ENCODE results near the gene SH3BP5L. TPM values are rescaled to one million over a fixed set of nuclear protein-coding genes. Genes with fewer than 3 reads are reported as not detected.
"Not testable (repeated sequence)": the region's sequence is repeated elsewhere in the genome, so short reads cannot be mapped to it uniquely, and the experiment has no call there.

SH3BP5L gene
- total RNA-seq, 1 donor from 2014 or later = 29.3 TPM

GRCh38 chr1:248812736-248813425 lies 12.8 kb downstream of the SH3BP5L start:
- no peak for DNase-seq (ENCODE audit: extremely low read depth, low read depth, low spot score)

GRCh38 chr1:248811514-248812490 lies 13.9 kb downstream of the SH3BP5L start:
- no peak for DNase-seq (ENCODE audit: extremely low read depth, low read depth, low spot score)

- DNase-seq (ENCODE audit: extremely low read depth, low read depth, low spot score) = no peak
Measured at GRCh38 chr1:248810727-248811513, 14.8 kb downstream of the SH3BP5L start.

DNA sequence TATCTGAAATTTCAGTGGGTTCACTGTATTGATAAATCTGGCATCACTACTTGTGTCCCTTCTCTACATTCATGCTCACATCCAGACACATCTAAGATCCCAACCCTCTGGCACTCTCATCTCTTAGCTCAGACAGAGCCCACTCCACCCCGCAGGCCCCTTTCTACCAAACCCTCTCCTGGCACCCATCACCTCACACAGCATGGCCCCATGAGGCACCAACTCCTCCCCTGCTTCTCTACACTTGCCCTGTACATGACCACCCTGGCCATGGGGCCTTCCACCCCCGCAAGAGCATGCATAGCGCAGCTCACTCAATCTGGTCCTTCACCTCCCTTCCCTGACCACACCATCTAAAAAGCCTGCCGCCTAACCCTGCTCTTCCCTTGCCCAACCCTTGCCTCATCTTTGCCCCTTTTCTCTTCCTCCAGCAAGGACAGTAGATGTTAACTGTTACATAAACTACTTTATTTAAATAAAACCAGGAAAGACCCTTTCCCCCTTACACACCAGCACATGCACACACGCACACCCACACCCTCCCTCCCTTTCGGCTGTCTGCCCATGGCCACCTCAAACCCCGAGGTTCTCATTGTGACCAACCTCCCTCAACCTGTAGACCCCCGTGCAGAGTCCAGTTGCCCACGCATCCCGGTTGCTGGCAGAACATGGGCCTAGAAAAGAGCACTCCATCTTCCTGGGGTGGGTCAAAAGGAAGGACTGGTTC lies 15.6 kb downstream of the SH3BP5L start:
- no peak for DNase-seq (ENCODE audit: extremely low read depth, low read depth, low spot score)

DNA sequence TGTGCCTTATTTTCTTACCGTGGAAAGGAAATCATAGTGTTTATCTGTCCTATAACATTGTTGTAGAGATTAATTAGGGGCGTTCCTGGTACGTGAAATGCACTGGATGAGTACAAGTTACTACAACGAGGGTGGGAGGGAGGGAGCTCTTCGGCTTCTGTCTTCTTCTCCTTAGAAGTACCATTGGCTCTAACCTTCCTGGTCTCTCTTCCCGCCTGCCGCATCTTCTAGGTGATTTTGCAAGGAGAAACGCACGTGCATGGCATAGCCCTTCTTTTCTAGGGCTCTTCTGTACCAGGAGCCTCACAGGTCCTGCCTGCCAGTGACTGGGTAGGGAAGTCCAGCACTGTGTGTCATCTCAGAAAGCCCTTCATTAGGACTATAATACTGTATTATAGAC lies 16.8 kb downstream of the SH3BP5L start:
- DNase-seq (ENCODE audit: extremely low read depth, low read depth, low spot score) = no peak

GRCh38 chr1:248807067-248807737 lies 18.5 kb downstream of the SH3BP5L start:
- no peak for DNase-seq (ENCODE audit: extremely low read depth, low read depth, low spot score)

DNA sequence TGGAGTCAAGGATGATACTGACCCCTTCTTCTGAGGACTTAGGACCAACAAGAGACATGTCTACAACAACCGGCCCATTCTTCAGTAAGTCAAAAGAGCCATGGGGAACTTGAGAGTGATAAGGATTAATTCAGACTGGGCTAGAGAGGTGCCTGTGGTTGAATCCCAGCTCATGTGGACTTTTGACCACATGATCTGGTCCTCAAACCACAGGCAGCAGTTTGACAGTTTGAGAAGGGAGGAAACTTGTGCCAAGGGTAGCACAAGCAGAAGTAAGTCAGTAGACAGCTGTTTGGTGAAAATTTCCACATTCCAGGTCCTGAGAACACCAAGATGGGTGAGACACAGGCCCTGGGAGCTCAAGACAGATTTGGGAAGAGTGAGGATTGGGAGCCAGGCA lies 19.8 kb downstream of the SH3BP5L start:
- DNase-seq (ENCODE audit: extremely low read depth, low read depth, low spot score) = no peak

DNA sequence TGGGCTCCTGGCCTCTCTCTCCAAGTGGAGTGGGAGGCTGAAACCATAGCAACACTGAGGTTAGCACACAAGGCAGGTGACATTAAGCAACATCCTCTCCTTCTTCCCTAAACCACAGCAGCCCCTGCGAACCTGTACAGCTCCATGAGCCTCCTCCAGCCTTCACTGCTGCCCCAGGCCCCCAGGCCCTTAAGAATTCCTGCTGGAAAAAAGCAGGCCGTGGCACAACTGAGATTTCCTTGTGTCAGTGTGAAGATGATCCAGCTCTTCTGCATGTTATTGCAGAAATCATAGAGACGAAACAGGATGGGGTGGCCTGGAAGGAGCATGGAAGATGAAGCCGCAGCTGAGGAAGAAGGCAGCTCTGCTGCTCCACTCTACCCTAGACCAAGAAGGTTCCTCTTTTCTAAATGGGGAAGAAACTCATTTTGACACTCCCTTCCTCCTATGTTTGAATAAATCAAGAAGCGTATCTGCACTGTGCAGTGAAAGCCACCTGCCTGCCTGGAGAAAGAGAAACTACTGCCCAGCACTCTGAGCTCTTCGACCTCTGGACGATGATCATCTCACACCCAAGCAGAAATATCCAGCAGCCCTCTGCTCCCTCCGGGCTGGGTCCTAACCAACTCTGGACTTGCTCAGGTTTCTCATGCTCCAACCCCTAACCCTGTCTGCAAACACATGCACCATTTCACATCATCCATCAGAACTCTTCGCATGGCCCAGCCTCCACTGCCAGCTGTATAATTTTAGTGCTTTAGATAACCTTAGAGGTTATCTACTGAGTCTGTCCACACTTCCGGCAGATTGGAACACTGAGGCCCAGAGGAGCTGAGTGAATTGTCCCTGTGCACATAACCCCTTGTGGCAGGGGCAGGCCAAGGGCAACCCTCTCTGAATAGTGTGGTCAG lies 20.7 kb downstream of the SH3BP5L start:
- no peak for DNase-seq (ENCODE audit: extremely low read depth, low read depth, low spot score)

DNA sequence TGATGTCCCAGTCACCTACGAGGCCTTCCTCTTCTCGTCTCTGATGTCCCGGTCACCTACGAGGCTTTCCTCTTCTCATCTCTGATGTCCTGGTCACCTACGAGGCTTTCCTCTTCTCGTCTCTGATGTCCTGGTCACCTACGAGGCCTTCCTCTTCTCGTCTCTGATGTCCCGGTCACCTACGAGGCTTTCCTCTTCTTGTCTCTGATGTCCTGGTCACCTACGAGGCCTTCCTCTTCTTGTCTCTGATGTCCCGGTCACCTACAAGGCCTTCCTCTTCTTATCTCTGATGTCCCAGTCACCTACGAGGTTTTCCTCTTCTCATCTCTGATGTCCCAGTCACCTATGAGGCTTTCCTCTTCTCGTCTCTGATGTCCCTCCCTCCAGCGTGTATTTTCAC lies 22.2 kb downstream of the SH3BP5L start:
- DNase-seq (ENCODE audit: extremely low read depth, low read depth, low spot score) = not testable (repeated sequence)

DNA sequence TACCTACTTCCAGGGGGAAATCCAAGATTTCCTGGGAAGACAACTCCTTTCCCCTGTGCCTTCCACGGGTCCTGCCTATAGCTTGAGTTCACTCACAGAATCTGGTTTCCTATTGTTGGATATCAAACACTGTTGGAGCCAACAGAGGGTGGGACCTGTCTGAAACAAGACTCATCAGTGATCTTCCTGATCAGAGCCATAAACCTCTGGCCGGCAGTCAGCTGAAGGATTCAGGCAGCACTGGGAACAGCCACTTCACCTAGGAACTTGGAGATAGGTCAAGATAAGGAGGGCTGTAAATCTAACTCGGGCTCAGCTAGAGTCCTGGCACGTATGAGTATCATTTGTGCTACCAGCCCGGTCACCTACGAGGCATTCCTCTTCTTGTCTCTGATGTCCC lies 23.3 kb downstream of the SH3BP5L start:
- no peak for DNase-seq (ENCODE audit: extremely low read depth, low read depth, low spot score)

- DNase-seq (ENCODE audit: extremely low read depth, low read depth, low spot score) = no peak
Measured at GRCh38 chr1:248800459-248800858, 25.3 kb downstream of the SH3BP5L start.

DNA sequence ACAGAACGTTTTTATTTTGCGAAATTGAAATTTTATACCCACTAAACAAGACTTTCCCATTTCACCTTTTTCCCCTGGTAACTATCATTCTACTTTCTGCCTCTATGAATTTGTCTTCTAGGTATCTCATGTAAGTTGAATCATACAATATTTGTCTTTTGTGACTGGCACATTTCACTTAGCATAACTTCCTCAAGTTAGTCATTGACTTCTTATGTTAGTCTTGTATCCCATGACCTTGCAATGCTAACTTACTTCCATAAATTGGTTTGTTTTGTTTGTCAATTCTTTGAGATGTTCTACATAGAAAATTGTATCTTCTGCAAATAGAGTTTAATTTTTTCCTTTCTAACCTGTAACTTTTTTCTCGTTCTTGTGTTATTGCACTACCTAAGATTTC lies 26.9 kb downstream of the SH3BP5L start:
- no peak for DNase-seq (ENCODE audit: extremely low read depth, low read depth, low spot score)

GRCh38 chr1:248794663-248795062 lies 31.1 kb downstream of the SH3BP5L start:
- DNase-seq (ENCODE audit: extremely low read depth, low read depth, low spot score) = not testable (repeated sequence)

- DNase-seq (ENCODE audit: extremely low read depth, low read depth, low spot score) = no peak
Measured at GRCh38 chr1:248793592-248793991, 32.1 kb downstream of the SH3BP5L start.

GRCh38 chr1:248792342-248792741 lies 33.4 kb downstream of the SH3BP5L start:
- DNase-seq (ENCODE audit: extremely low read depth, low read depth, low spot score) = no peak

- DNase-seq (ENCODE audit: extremely low read depth, low read depth, low spot score) = no peak
Measured at GRCh38 chr1:248791010-248791409, 34.7 kb downstream of the SH3BP5L start.

- DNase-seq (ENCODE audit: extremely low read depth, low read depth, low spot score) = no peak
Measured at GRCh38 chr1:248790456-248790855, 35.3 kb downstream of the SH3BP5L start.

DNA sequence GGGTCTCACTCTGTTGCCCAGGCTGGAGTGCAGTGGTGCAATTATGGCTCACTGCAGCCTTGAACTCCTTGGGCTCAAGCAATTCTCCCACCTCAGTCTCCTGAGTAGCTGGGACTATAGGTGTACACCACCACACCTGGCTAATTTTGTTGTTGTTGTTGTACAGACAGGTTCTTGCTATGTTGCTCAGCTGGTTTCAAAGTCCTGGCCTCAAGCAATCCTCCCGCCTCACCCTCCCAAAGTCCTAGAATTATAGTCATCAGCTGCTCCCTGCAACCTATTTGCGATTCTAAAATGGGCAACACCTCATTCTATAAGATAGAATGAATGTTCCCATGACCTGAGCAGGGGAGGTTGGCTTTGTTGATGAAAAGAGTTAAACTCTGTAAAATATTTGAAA lies 36.4 kb downstream of the SH3BP5L start:
- not testable (repeated sequence) for DNase-seq (ENCODE audit: extremely low read depth, low read depth, low spot score)

DNA sequence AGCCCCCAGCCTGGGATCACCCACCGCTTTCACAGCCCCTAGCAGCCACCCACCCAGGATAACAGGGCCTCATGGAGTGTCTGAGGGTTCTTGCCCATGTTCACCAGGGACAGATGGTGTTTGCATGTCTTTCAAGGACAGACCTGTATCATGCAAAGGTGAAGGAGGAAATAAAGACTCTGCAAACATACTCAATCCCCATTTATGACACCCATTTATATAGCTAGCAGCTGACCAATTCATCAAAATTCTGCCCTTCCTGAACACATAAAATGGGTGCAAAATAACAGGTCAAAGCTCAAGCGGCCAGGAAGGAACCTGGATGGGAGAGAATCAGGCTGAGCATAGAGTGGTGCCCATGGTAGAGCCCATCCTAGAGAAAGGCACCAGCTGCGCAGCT lies 37.4 kb downstream of the SH3BP5L start:
- DNase-seq (ENCODE audit: extremely low read depth, low read depth, low spot score) = no peak

All from glomerular endothelial cell (primary cell).